ENCODE results near the gene ZNF136.

DNA sequence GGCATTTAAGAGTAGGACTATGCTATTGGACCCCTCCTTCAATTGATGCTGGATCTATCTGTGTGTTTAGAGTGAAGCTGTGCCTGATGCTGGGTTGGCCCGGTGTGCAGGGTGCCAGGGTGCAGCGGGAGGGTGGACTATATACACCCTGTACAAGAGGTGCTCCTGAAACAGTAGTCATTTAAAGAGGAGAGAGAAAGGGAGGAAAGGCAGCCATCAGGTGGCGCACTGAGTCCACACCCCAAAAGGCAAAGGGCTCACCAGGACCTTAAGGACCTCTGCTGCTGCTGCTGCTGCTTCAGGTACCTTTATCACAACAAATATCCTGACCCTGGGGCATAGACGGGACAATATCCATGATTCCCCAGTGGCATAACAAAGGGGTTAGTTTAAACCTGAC, 39.4 kb downstream of the ZNF136 start:
- TF ChIP-seq, protein P1, sequence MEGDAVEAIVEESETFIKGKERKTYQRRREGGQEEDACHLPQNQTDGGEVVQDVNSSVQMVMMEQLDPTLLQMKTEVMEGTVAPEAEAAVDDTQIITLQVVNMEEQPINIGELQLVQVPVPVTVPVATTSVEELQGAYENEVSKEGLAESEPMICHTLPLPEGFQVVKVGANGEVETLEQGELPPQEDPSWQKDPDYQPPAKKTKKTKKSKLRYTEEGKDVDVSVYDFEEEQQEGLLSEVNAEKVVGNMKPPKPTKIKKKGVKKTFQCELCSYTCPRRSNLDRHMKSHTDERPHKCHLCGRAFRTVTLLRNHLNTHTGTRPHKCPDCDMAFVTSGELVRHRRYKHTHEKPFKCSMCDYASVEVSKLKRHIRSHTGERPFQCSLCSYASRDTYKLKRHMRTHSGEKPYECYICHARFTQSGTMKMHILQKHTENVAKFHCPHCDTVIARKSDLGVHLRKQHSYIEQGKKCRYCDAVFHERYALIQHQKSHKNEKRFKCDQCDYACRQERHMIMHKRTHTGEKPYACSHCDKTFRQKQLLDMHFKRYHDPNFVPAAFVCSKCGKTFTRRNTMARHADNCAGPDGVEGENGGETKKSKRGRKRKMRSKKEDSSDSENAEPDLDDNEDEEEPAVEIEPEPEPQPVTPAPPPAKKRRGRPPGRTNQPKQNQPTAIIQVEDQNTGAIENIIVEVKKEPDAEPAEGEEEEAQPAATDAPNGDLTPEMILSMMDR (IDR thresholded peaks at IDR 0.05; ENCODE audit: insufficient read depth, low read length, poor library complexity, severe bottlenecking) = peak; percentile 45
- no peak for TF ChIP-seq EZH2phosphoT487 (conservative IDR thresholded peaks at IDR 0.05; ENCODE audit: low read length)
